22Rv1 (cell line): ENCODE measurements around the gene CXCL17.

Source experiments
- H3K27ac ChIP-seq: fragments of 450-650 bp; 2 replicates; pipeline ENCODE4 v1.5.1; 2017
- ZFX ChIP-seq: fragments of 450-650 bp; IDR thresholded peaks from 2 replicates; pipeline ENCODE4 v1.6.1; 2017; ENCODE audit warnings: antibody characterized with exemption, borderline replicate concordance
- TF ChIP-seq, protein P1 (sequence below): fragments of 450-650 bp; IDR thresholded peaks from 2 replicates; pipeline ENCODE4 v1.5.1; 2017; ENCODE audit warnings: mild to moderate bottlenecking

CXCL17 gene

DNA sequence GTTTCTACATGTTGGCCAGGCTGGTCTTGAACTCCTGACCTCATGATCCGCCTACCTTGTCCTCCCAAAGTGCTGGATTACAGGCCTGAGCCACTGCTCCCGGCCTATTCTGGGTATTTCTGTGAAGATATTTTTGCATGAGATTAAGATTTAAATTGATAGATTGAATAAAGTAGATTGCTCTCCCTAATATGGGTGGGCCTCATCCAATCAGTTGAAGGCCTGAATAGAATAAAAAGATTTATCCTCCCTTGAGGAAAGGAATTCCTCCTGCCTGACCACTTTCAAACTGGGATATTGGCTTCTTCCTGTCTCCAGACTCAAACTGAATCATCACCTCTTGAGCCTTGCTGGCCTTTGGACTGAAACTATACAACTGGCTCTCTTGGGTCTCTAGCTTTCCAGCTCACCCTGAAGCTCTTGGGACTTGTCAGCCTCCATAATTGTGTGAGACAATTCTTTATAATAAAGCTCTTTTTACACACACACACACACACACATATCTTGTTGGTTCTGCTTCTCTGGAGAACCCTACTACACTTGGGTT is 36.1 kb upstream of the CXCL17 start:
- TF ChIP-seq, protein P1, sequence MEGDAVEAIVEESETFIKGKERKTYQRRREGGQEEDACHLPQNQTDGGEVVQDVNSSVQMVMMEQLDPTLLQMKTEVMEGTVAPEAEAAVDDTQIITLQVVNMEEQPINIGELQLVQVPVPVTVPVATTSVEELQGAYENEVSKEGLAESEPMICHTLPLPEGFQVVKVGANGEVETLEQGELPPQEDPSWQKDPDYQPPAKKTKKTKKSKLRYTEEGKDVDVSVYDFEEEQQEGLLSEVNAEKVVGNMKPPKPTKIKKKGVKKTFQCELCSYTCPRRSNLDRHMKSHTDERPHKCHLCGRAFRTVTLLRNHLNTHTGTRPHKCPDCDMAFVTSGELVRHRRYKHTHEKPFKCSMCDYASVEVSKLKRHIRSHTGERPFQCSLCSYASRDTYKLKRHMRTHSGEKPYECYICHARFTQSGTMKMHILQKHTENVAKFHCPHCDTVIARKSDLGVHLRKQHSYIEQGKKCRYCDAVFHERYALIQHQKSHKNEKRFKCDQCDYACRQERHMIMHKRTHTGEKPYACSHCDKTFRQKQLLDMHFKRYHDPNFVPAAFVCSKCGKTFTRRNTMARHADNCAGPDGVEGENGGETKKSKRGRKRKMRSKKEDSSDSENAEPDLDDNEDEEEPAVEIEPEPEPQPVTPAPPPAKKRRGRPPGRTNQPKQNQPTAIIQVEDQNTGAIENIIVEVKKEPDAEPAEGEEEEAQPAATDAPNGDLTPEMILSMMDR = no peak
- TF ChIP-seq ZFX = no peak
- no peak overlapping the region for H3K27ac ChIP-seq

DNA sequence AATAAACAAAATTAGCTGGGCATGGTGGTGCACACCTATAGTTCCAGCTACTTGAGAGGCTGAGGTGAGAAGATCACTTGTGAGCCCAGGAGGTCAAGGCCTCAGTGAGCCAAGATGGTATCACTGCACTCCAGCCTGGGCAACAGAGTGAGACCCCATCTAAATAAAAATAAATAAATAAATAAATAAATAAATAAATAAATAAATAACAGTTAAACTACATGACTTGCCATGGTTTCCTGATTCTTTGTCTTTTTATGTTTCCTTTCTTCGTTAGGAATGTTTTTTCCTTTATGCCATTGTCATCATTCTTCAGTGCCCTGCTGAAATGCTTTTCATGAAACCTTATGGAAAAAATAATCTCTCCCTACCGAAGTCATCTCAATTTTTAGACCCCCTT is 35.2 kb upstream of the CXCL17 start:
- H3K27ac ChIP-seq = no peak overlapping the region
- TF ChIP-seq ZFX = no peak
- TF ChIP-seq, protein P1 = no peak

DNA sequence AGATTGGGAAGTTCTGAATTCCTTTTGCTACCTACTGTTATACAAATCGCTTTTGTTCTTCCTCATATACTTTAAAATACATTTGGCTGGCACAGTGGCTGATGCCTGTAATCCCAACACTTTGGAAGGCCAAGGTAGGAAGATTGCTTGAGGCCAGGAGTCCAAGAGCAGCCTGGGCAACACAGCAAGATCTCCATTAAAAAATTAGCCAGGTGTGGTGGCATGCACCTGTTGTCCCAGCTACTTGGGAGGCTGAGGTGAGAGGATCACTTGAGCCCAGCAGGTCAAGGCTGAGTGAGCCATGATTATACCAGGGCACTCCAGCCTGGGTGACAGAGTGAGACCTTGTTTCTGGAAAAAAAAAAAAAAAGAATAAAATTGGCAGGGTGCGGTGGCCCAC is 34.4 kb upstream of the CXCL17 start:
- TF ChIP-seq ZFX = no peak
- TF ChIP-seq, protein P1 = no peak
- no peak overlapping the region for H3K27ac ChIP-seq

DNA sequence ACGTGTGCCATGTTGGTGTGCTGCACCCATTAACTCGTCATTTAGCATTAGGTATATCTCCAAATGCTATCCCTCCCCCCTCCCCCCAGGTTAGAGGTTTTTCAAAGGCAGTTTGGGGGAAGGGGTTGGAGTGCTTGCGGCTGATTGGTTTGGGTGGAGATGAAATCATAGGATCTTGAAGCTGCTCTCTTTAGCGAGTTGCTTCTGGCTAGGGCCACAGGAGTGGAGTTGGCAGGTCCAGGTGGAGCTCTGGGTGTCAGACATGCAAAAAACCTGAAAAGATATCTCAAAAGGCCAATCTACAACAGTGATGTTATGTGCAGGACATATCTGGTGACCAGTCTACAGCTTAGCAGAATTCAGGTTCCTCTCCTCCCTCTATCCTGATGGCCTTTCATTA is 32.6 kb upstream of the CXCL17 start:
- TF ChIP-seq, protein P1 = no peak
- no peak overlapping the region for H3K27ac ChIP-seq

DNA sequence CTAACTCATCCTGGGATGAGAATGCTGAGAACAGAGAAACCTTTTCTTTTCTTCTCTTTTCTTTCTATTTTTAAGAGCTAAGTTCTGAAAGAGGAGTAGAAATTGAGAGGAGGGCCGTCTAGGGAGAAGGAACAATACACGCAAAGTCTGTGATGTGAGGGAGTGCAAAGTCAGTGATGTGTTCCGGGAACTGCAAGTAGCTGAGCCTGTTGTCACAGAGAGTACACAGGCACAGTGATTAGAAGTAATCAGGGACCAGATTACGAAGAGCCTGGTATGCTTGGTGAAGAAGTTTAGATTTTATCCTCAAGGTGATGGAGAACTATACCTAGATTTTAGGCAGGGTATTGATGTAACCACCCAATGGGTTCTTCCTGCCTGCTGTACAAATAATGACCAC is 32.0 kb upstream of the CXCL17 start:
- no peak overlapping the region for H3K27ac ChIP-seq
- TF ChIP-seq ZFX = no peak
- TF ChIP-seq, protein P1 = no peak

DNA sequence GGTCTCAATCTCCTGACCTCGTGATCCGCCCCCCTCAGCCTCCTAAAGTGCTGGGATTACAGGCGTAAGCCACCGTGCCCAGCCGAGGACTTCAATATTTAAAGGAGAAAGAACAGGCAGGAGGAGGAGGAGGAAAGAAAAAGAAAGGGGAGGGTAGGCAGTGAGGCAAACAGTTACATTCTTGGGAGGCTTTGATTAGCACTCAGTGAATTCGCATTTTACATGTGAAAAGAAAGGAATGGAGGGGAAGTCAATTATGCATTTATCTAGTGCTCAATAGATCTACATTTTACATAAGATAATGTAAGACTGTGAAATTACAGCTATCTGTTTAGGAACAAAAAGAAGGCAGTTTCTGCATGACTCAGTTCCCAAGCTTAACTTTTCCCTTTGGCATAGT is 30.9 kb upstream of the CXCL17 start:
- TF ChIP-seq, protein P1 = no peak
- no peak for TF ChIP-seq ZFX
- no peak overlapping the region for H3K27ac ChIP-seq

DNA sequence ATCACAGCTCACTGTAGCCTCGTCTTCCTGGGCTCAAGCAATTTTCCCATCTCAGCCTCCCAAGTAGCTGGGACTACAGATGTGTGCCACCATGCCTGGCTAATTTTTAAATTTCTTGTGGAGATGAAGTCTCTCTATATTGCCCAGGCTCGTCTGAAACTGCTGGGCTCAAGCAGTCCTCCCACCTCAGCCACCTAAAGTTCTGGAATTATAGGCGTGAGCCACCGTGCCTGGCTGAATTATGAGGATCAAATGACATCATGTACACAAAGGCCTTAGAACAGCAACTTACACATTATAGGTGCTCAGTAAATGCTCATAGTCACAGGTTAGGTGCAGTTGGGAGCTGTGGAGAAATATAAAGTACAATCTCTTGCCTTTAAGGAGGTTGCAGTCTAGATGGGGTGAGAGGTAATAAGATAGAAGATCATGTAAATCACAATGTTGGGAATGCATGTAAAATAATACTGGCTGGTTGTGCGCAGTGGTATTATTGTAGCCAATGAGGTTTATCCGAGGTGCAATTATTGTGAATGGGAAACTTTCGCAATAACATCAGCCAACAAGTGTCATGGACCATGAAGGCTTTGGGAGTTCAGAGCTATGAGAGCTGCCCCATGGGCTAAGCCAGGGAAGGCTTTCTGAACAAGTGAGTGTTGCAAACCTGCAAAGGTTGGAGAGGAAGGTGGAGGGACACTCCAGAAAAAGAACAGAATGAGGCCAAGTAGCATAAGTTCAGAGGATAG is 29.8 kb upstream of the CXCL17 start:
- H3K27ac ChIP-seq = no peak overlapping the region
- no peak for TF ChIP-seq ZFX
- TF ChIP-seq, protein P1 = no peak
